Hematopoietic multipotent progenitor cell treated with erythropoietin and hydrocortisone succinate and interleukin-3 and kit ligand, for 15 days (in vitro differentiated cells): ENCODE data around the gene NDUFB1.
A peak's percentile ranks its signal among the peaks of the same experiment; 100 is the strongest.

Experiments used
- DNase-seq: peaks from one replicate; pipeline ENCODE4 v3.0.0-alpha.2; 2015; ENCODE audit warnings: low spot score

The NDUFB1 gene

GRCh38 chr14:92121670-92122350 is at the start of gene NDUFB1, which contains the start of gene CPSF2:
Gene NDUFB1, minus strand, starts transcription at chr14:92121706. Its CDS starts 4,069 bp downstream, at chr14:92117637.
Gene CPSF2, plus strand, starts transcription at chr14:92121969. Its CDS starts 9,016 bp downstream, at chr14:92130985.
- peak; percentile 88 for DNase-seq

- DNase-seq, result no peak
These were observed 43.5 kb upstream of the NDUFB1 start for GRCh38 chr14:92164958-92165357.

DNA sequence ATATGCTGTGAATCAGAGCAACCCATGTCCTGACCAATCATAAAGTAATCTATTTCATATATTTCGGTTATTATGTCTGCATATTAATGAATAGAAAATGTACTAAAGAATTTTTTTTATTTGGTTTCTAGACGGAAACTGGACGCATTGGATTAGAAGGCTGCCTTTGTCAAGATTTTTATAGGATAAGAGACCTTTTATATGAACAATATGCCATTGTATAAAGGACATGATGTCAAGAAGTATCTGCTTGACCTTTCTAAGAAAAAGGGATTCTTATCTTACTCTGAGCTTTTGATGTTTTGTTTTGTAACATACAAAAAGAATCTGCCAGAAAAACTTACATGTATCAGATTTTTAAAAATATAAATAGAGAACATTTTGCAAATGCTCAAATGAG is 40.0 kb upstream of the NDUFB1 start:
- no peak for DNase-seq

DNA sequence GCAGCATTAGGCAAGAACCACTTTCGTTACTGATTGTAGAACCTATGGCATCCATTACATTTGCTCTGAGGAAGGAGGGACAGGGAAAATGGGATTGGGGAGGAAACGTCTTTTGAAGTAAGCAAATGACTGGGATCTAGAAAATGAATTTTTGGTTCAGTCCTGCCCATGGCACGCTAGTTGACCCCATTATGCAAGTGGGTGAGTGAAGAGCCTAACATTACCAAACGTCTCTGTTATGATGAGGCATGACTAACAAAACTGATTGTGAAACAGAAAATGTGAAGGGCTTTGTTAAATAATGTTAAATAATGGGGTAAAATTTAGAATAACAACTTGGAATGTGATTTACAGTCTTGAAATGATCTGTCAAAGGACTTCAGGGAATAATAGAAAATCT is 39.1 kb upstream of the NDUFB1 start:
- DNase-seq, result no peak

- no peak for DNase-seq
These were observed 32.9 kb upstream of the NDUFB1 start for GRCh38 chr14:92154283-92154942.

GRCh38 chr14:92153581-92153980 is 32.1 kb upstream of the NDUFB1 start:
- DNase-seq, result no peak

- DNase-seq, result no peak
These were observed 23.2 kb upstream of the NDUFB1 start for GRCh38 chr14:92144708-92145107.

- DNase-seq, result no peak
These were observed 22.5 kb upstream of the NDUFB1 start for GRCh38 chr14:92143962-92144361.

DNA sequence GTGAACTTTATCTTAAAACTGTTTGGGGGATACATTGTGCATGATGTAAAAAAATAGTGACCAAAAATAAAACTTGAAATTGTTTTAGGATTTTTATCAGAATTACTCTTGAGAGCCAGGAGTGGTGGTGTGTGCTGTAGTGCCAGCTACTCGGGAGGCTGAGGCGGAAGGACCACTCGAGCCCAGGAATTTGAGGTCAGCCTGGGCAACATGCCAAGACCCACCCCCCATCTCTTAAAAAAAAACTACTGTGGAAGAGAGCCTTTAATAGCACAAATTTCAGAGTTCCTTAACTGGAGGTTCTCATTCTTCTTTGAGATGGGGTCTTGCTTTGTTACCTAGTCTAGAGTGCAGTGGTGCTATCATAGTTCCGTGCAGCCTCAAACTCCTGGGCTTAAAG is 21.8 kb upstream of the NDUFB1 start:
- DNase-seq, result no peak

- peak; percentile 25 for DNase-seq
These were observed 13.8 kb upstream of the NDUFB1 start for GRCh38 chr14:92135269-92135668.

DNA sequence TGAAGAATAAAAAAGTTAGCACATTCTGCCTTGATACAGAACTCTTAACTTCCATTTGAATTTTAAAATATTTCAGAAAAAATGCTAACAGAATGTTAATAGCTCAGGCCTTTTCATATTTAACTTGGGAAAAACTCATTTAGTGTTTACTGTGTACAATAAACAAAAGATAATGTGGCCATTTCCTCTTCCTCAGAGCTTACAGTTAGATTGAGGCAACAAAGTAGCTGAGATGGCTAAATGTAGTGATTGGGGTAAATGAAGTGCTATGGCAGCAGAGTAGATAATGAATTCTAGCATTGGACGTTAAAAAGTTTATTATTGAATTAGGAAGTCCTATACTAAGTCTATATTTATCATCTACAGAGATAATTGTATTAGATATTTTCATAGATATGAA is 12.9 kb upstream of the NDUFB1 start:
- DNase-seq, result no peak

DNA sequence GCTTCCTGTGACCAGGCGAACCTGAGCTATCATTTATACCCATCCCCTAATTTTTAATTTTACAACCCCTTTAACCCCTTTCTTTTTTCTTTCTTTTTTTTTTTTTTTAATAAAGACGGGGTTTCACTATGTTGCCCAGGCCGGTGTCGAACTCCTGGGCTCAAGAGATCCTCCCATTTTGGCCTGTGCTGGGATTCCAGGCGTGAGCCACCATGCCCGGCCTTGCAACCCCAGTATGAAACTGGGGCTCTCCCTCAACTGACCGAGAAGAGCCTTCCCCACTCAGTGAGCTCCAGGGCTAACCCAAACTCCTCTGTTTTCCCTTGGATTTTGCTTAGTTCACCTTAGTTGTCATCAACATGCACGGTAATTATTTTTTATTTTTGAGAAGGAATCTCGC is 1.3 kb upstream of the NDUFB1 start:
- no peak for DNase-seq

DNA sequence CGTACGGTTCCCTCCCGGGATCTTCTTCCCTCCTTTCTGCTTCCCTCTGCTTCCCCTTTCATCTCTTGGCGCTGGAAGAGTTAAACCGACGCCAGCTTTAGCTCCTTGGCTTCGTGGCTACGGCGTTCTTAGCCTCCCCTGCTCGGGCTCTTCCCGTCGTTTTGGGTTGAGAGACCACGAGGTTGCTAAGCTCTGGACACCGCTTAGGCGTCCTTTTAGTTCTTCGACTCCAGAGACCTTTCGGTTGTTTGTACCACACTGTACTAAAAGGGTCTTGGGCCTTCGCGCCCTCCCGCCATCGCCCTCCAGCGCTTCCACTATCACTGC is 808 bp upstream of the NDUFB1 start:
- DNase-seq, result peak; percentile 29

- no peak for DNase-seq
These were observed 268 bp downstream of the NDUFB1 start for GRCh38 chr14:92121207-92121669.

DNA sequence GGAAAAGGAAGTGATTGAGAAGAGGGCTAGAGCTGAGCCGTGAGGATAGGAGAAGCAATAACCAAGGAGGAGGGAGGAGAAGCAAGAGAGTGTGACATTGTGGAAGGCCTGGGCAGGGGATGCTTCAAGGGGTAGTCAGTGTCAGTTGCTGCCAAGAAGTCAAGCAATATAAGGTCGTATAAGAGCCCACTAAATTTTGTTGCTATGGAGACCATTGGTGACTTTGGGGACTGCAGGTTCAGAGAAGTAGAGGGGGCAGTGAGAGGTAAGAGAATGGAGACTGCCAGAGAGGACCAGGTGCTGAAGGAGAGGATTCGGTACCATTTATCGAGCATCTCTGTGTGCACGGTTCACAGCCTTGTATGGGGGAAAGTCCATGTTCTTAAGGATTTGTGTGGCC is 12.0 kb downstream of the NDUFB1 start:
- no peak for DNase-seq

DNA sequence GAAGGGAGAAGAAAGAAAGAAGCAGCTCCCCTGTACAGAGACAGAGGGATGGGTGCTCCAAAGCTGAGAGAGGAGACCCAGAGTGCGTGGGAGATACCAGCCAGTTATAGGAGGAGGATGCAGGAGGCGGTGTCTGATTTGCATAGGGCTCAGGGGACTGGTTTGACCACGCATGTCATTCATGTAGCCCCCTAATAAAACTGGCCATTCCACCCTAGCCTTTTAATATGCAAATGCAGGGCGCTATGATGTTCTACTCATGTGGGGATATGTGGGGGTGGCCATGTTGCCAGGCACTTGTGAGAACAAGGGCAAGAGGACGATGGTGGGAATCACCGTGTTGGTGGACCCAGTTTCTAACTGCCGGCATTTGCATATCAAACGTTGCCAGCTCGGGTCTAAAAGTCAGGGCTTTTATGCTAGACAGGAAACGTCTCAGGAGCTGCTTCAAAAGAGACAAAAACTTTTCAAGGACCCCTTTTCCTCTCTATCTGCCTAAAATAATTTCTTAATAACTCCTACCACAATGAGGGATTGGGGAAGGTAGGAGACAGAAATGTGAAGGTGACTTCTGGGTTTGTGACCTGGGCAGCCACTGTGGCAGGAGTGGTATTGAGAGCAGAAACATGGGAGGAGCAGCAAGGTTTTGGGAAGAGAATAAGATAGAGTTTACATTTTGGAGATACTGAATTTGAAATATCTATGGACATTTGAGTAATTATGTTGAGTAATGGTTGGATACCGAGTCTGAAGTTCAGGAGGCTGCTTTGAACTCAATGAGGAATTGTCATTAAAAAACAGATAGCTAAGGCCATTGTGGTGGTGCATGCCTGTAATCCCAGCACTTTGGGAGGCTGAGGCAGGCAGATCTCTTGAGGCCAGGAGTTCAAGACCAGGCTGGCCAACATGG is 12.9 kb downstream of the NDUFB1 start:
- no peak for DNase-seq

DNA sequence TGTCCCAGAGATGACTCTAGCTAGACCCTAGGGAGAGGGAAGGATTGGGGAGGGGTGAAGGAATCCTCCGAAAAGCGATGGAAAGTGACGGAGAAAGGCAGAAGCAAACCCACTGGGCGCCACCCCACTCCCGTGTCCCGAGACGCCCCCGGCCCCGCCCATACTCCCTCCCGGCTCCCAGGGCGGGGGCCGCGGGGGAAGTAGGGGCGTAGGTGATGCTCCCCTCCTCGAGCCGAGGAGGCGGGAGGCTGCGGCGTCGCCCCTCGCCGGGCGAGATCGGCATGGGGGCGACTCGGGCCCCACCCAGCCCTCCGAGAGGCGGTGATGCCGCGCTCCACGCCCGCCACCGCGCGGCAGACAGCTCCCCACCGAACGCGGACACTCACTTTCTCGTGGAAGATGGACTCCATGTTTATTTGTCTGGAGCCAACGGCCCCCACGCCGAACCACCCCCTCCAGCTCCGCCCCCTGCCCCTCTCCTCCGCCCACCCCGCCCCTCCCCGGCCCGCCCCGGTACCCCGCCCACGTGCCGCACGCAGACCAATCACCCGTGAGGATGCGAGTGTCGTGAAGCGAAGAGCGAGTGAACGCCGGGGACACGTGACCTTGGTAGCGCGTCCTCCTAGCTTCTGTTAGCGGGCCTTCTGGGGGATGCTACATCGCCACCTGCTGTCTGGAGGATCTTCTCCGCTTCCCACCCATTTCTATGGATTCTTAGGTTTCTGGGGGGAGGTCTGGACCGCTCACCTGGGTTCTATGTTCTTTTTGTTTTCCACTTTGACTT is 15.2 kb downstream of the NDUFB1 start, which contains the start of gene ATXN3:
Gene ATXN3, minus strand, starts transcription at position 440 of the 784 bp plus-strand sequence. Its CDS starts 30 bp downstream, at position 410.
- DNase-seq, result peak; percentile 98

- no peak for DNase-seq
These were observed 15.7 kb downstream of the NDUFB1 start for GRCh38 chr14:92105893-92106142.

DNA sequence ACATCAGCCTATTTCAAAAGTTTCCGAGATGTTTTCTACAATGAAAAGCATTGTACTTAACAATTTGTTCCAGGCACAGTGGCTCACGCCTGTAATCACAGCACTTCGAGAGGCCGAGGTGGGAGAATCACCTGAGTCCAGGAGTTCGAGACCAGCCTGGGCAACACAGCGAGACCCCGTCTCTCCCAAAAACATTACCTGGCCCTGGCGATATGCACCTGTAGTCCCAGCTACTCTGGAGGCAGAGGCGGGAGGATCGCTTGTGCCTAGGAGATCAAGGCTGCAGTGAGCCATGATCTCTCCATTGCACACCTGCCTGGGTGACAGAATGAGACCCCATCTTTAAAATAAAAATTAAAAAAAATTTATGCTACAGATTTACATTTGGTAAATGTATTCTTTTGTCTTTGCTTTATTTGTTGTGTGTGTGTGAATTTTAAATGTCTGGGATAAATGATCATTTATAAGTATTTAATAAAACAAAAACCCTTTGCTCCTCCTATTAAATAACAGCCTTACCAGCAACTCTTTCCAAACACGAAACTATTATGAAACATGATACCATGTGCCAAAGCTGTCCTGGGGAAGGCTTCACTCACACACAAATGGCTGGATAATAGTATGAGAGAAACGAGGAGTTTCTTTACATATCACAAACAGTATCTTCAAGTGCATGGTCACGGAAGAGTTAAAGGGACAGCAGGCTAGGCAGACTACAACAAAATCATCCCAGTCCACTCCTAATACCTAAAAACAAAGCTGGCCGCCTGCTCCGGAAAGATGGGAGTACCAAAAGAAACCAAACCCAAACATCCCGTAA is 16.2 kb downstream of the NDUFB1 start:
- DNase-seq, result no peak

DNA sequence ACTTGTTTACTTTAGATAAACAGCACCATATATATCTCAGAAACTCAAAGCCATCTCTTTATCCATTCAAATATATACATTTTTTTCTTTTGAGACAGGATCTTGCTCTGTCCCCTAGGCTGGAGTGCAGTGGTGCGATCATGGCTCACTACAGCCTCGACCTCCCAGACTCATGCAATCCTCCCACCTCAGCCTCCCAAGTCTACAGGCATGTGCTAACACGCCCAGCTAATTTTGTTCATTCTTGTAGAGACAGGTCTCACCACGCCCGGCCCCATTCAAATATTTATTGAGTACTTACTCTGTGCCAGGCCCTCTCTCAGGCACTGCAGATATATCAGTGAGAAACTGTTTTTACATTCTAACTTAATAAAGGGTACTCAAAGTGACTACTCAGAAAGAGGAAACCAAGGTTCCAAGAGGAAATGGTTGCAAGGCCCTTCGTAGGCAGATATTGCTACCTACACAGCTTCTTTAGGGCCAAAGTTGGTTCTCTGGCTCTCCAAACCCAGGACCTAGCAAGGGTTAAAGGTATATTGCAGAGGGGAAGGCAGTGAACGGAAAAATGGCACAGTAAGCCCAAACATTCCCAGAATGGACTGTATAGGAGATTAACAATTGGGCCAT is 18.0 kb downstream of the NDUFB1 start:
- no peak for DNase-seq

DNA sequence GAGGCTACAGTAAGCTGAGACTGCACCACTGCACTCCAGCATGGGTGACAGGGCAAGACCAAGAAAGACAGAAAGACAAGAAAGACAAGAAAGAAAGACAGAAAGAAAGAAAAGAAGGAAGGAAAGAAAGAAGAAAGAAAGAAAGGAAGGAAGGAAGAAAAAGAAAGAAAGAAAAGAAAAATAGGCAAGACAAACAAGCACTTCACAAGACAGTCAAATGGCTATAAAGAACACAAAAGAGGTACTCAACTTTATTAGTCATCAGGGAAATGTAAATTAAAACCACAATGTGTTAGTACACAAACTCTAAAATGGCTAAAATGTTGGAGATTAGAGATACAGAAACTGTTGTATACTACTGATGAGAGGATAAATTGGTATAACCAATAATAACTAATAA is 21.7 kb downstream of the NDUFB1 start:
- DNase-seq, result no peak
